ENCODE data around the gene REG3G. TPM values are rescaled to one million over a fixed set of nuclear protein-coding genes. Genes with fewer than 3 reads are reported as not detected.

The REG3G gene
- total RNA-seq, 4 donors from 2014 or later, result 33.1 TPM; not detected in 3

- Histone ChIP-seq H3K9me3 (no peaks in the 10 kb centered on the region), H3K27me3 (no peaks in the 10 kb centered on the region), H3K4me1 (peaks cover 0 to 9% (median 0%) of the 10 kb centered on the region in 4 donors), H3K36me3 (no peaks in the 10 kb centered on the region), H3K27ac (no peak overlapping the region), H3K4me3 (peak overlapping the region in 2 of 4 donors; percentile 33 to 39)
- DNase-seq, result peak in 2 of 3 donors; percentile 73 to 76
- no peak for TF ChIP-seq POLR2A (IDR thresholded peaks at IDR 0.05)
- TF ChIP-seq, protein P1, sequence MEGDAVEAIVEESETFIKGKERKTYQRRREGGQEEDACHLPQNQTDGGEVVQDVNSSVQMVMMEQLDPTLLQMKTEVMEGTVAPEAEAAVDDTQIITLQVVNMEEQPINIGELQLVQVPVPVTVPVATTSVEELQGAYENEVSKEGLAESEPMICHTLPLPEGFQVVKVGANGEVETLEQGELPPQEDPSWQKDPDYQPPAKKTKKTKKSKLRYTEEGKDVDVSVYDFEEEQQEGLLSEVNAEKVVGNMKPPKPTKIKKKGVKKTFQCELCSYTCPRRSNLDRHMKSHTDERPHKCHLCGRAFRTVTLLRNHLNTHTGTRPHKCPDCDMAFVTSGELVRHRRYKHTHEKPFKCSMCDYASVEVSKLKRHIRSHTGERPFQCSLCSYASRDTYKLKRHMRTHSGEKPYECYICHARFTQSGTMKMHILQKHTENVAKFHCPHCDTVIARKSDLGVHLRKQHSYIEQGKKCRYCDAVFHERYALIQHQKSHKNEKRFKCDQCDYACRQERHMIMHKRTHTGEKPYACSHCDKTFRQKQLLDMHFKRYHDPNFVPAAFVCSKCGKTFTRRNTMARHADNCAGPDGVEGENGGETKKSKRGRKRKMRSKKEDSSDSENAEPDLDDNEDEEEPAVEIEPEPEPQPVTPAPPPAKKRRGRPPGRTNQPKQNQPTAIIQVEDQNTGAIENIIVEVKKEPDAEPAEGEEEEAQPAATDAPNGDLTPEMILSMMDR (IDR thresholded peaks at IDR 0.05), result no peak
Measured at GRCh38 chr2:78992807-78993517, 32.5 kb upstream of the REG3G start.

GRCh38 chr2:78993518-78994148, 31.9 kb upstream of the REG3G start:
- no peak for TF ChIP-seq POLR2A (IDR thresholded peaks at IDR 0.05)
- TF ChIP-seq, protein P1 (IDR thresholded peaks at IDR 0.05), result no peak
- Histone ChIP-seq H3K36me3 (no peaks in the 10 kb centered on the region), H3K27me3 (no peaks in the 10 kb centered on the region), H3K27ac (no peak overlapping the region), H3K9me3 (no peaks in the 10 kb centered on the region), H3K4me3 (no peak overlapping the region), H3K4me1 (peaks cover 0 to 9% (median 0%) of the 10 kb centered on the region in 4 donors)
- no peak for DNase-seq

DNA sequence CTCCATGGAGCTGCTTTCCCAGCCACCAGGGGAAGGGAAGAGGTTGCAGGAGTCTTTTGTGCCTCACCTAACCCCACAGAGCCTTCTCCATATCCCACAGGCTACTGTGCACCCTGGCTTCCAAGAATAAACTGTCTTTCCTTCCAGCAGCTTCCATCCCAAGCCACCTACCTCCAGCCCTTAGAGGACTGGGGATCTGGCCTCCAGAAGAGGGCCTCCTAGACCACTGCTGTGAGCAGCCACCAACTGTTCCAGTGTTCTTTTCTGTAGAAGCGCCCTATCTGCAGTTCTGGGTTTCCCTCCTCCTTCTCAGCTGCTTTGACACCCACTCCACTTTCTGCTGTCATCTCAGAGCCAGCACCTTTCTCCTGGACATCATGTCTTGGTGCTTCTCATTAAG, 30.7 kb upstream of the REG3G start:
- peaks cover 0 to 9% (median 0%) of the 10 kb centered on the region in 4 donors for H3K4me1 ChIP-seq
- TF ChIP-seq, protein P1 (IDR thresholded peaks at IDR 0.05), result no peak
- no peak for TF ChIP-seq POLR2A (IDR thresholded peaks at IDR 0.05)
- DNase-seq, result no peak
- no peak overlapping the region for H3K27ac ChIP-seq
- H3K36me3 ChIP-seq, result no peaks in the 10 kb centered on the region
- H3K9me3 ChIP-seq, result no peaks in the 10 kb centered on the region
- H3K4me3 ChIP-seq, result no peak overlapping the region
- no peaks in the 10 kb centered on the region for H3K27me3 ChIP-seq

GRCh38 chr2:78999406-78999805, 26.1 kb upstream of the REG3G start:
- Histone ChIP-seq H3K9me3 (no peaks in the 10 kb centered on the region), H3K27me3 (no peaks in the 10 kb centered on the region), H3K4me1 (no peaks in the 10 kb centered on the region), H3K4me3 (no peak overlapping the region), H3K36me3 (no peaks in the 10 kb centered on the region), H3K27ac (no peak overlapping the region)
- TF ChIP-seq POLR2A (IDR thresholded peaks at IDR 0.05), result no peak
- TF ChIP-seq, protein P1 (IDR thresholded peaks at IDR 0.05), result peak in 4 of 6 experiments; percentile 15 to 55 (median 40)
- DNase-seq, result no peak

GRCh38 chr2:79000008-79000576, 25.4 kb upstream of the REG3G start:
- Histone ChIP-seq H3K9me3 (no peaks in the 10 kb centered on the region), H3K27me3 (no peaks in the 10 kb centered on the region), H3K4me3 (no peak overlapping the region), H3K27ac (no peak overlapping the region), H3K36me3 (no peaks in the 10 kb centered on the region), H3K4me1 (no peaks in the 10 kb centered on the region)
- TF ChIP-seq, protein P1 (IDR thresholded peaks at IDR 0.05), result no peak
- TF ChIP-seq POLR2A (IDR thresholded peaks at IDR 0.05), result no peak
- no peak for DNase-seq

All from Peyer's patch (tissue), 4 donors.